H1 (cell line): ENCODE measurements around the gene RFLNA.

Experiments
- BCL11A ChIP-seq, 2 experiments: IDR thresholded peaks; one replicate each; pipeline ENCODE4 v1.6.1; 2011; ENCODE audit warnings: low read depth in 2 of 2, low read length in 2 of 2, mild to moderate bottlenecking in 2 of 2
- EP300 ChIP-seq, 2 experiments: IDR thresholded peaks; 1 replicate in 1 of 2; 2 replicates in 1 of 2; pipeline ENCODE4 v1.6.1; 2011 to 2012; ENCODE audit warnings: low read depth in 2 of 2, low read length in 2 of 2, mild to moderate bottlenecking in 2 of 2, borderline replicate concordance in 1 of 2, inconsistent platforms in 1 of 2, moderate library complexity in 1 of 2
- EZH2 ChIP-seq: fragments of 200-600 bp; sonication (generic); IDR thresholded peaks from 2 replicates; pipeline ENCODE4 v1.7.1; 2012; ENCODE audit warnings: low read depth, mild to moderate bottlenecking, moderate library complexity, low read length, inconsistent platforms; ENCODE audit not compliant: severe bottlenecking
- GTF2F1 ChIP-seq: IDR thresholded peaks from 2 replicates; pipeline ENCODE4 v1.6.1; 2012; ENCODE audit warnings: low read depth, low read length, improper control_type of control experiment, borderline replicate concordance
- KDM1A ChIP-seq: fragments of 200-600, 300-600 bp; sonication (generic); IDR thresholded peaks from 2 replicates; pipeline ENCODE4 v1.7.1; 2016; ENCODE audit warnings: mild to moderate bottlenecking, low read length, borderline replicate concordance
- KDM5A ChIP-seq: fragments of 200-600 bp; IDR thresholded peaks from 2 replicates; pipeline ENCODE4 v1.7.1; 2012; ENCODE audit warnings: mild to moderate bottlenecking, low read length, inconsistent platforms, mixed read lengths
- PHF8 ChIP-seq: fragments of 200-600 bp; sonication (generic); conservative IDR thresholded peaks from 2 replicates; pipeline ENCODE4 v1.7.1; 2012; ENCODE audit warnings: low read depth, mild to moderate bottlenecking, inconsistent platforms, low read length, moderate library complexity
- POLR2A ChIP-seq, 2 experiments: IDR thresholded peaks; 1 replicate in 1 of 2; 2 replicates in 1 of 2; pipeline ENCODE4 v1.6.1; 2011; ENCODE audit warnings: low read depth in 2 of 2, low read length in 2 of 2, mild to moderate bottlenecking in 2 of 2; ENCODE audit errors: control extremely low read depth in 1 of 2
- POLR2AphosphoS5 ChIP-seq: IDR thresholded peaks from 2 replicates; pipeline ENCODE4 v1.6.1; 2011; ENCODE audit warnings: low read depth, low read length
- SRF ChIP-seq: IDR thresholded peaks from 2 replicates; pipeline ENCODE4 v1.6.1; 2011; ENCODE audit warnings: mild to moderate bottlenecking, low read depth, low read length, moderate library complexity
- TF ChIP-seq, protein P1 (sequence below): IDR thresholded peaks from 2 replicates; pipeline ENCODE4 v1.6.1; 2011; ENCODE audit warnings: low read length, improper control_type of control experiment
- TF ChIP-seq, protein P2 (sequence below), 3 experiments: IDR thresholded peaks; 1 replicate in 2 of 3; 2 replicates in 1 of 3; pipeline versions ENCODE4 v1.5.1 to v1.6.1; 2011; ENCODE audit warnings: low read length in 3 of 3, mild to moderate bottlenecking in 3 of 3, inconsistent platforms in 2 of 3, low read depth in 1 of 3, moderate library complexity in 1 of 3; ENCODE audit not compliant: insufficient read depth in 1 of 3; ENCODE audit errors: control extremely low read depth in 1 of 3
- TF ChIP-seq, protein P3 (sequence below): IDR thresholded peaks from 2 replicates; pipeline ENCODE4 v1.6.1; 2012; ENCODE audit warnings: inconsistent platforms

DNA sequence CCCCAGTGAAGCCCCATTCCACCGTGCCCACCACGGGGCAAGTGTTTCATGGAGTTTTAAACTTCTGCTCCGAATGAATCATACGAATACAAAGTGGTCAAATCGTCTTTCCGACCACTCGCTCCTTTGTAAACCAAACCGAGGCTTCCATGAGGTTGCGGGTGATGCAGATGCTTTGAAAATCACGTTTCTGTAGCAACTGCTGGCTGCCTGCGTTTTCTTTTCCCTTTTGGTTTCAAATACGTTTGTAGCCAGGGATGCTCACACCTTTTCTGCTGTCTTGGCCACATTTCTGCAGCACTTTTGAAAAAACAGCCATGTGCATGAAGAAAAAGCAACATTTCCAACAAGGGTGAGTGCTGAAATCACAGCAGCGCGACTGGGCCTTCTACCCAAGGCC is 33.7 kb downstream of the RFLNA start:
- TF ChIP-seq KDM5A (no peak), KDM1A (no peak), EZH2 (no peak), POLR2A (IDR thresholded peaks at IDR 0.05; ENCODE audit: control extremely low read depth in 1 of 2, low read depth in 2 of 2, low read length in 2 of 2) (no peak), POLR2AphosphoS5 (no peak), SRF (no peak), BCL11A (IDR thresholded peaks at IDR 0.05; ENCODE audit: low read depth in 2 of 2, low read length in 2 of 2) (no peak), EP300 (IDR thresholded peaks at IDR 0.05; ENCODE audit: borderline replicate concordance in 1 of 2, low read depth in 2 of 2, low read length in 2 of 2) (no peak), PHF8 (no peak), GTF2F1 (no peak)
- TF ChIP-seq, protein P1, sequence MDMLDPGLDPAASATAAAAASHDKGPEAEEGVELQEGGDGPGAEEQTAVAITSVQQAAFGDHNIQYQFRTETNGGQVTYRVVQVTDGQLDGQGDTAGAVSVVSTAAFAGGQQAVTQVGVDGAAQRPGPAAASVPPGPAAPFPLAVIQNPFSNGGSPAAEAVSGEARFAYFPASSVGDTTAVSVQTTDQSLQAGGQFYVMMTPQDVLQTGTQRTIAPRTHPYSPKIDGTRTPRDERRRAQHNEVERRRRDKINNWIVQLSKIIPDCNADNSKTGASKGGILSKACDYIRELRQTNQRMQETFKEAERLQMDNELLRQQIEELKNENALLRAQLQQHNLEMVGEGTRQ, result no peak
- TF ChIP-seq, protein P2, sequence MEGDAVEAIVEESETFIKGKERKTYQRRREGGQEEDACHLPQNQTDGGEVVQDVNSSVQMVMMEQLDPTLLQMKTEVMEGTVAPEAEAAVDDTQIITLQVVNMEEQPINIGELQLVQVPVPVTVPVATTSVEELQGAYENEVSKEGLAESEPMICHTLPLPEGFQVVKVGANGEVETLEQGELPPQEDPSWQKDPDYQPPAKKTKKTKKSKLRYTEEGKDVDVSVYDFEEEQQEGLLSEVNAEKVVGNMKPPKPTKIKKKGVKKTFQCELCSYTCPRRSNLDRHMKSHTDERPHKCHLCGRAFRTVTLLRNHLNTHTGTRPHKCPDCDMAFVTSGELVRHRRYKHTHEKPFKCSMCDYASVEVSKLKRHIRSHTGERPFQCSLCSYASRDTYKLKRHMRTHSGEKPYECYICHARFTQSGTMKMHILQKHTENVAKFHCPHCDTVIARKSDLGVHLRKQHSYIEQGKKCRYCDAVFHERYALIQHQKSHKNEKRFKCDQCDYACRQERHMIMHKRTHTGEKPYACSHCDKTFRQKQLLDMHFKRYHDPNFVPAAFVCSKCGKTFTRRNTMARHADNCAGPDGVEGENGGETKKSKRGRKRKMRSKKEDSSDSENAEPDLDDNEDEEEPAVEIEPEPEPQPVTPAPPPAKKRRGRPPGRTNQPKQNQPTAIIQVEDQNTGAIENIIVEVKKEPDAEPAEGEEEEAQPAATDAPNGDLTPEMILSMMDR (IDR thresholded peaks at IDR 0.05; ENCODE audit: control extremely low read depth in 1 of 3, insufficient read depth in 1 of 3, low read depth in 1 of 3, low read length in 3 of 3), result no peak
- TF ChIP-seq, protein P3, sequence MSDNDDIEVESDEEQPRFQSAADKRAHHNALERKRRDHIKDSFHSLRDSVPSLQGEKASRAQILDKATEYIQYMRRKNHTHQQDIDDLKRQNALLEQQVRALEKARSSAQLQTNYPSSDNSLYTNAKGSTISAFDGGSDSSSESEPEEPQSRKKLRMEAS, result no peak
